GM12892 (cell line): ENCODE data around the gene P2RY2.

Source experiments
- POLR2A ChIP-seq: IDR thresholded peaks from 2 replicates; pipeline ENCODE4 v1.6.1; 2011; ENCODE audit warnings: low read depth, low read length, control low read depth
- POLR2AphosphoS5 ChIP-seq: IDR thresholded peaks from 2 replicates; pipeline ENCODE4 v1.6.1; 2011; ENCODE audit warnings: low read depth, low read length, control low read depth

DNA sequence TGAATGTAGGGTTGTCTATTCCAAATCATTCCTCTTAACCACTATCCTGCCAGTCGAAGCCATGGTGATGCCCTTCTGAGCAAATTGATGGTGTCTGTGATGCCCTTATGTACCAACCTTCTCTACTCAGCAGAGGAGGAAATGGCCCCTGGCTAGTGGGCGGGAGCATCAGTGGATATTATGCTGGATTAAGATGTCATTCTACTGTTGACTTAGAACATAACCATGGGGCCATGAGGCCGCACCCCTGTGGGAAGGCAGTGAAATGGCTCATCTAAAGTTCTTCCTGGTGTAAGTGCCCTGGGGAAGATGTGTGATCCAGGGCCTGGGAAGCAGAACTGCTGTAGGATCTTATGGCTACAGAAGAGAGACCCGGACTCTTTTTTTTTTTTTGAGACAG lies 20.7 kb upstream of the P2RY2 start:
- TF ChIP-seq POLR2AphosphoS5 (no peak), POLR2A (no peak)
